HG03432 (cell line): ENCODE data around the gene RGL3.
"Not testable (repeated sequence)": the region's sequence is repeated elsewhere in the genome, so short reads cannot be mapped to it uniquely, and the experiment has no call there.

ENCODE experiments used
- ATAC-seq: cut with Tn5 transposase; IDR thresholded peaks from one replicate; pipeline ENCODE4 v1.9.1; 2021; ENCODE audit warnings: mild to moderate bottlenecking, moderate library complexity; ENCODE audit not compliant: unreplicated experiment

The RGL3 gene

GRCh38 chr19:11450570-11451326 is 31.6 kb upstream of the RGL3 start:
- no peak for ATAC-seq

DNA sequence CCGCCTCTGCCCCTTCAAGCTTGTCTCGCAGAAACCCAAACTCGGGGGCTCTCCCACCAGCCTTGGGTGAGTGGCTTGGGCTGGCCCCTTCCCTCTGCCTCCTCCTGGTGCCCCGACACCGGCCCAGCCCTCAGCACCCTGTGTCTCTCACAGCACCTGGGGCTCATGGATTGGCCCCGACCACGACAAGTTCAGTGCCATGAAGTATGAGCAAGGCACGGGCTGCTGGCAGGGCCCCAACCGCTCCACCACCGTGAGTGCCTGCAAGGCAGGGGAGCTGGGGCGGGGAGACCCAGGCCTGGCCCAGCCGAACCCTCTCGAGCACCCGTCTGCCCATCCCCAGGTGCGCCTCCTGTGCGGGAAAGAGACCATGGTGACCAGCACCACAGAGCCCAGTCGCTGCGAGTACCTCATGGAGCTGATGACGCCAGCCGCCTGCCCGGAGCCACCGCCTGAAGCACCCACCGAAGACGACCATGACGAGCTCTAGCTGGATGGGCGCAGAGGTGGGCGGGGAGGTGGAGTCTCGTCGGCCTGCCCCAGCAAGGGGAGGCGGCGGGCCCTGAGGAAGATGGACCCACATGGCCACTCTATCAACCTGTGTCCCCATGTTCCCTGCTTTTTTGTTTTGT is 29.9 kb upstream of the RGL3 start:
- ATAC-seq: no peak

DNA sequence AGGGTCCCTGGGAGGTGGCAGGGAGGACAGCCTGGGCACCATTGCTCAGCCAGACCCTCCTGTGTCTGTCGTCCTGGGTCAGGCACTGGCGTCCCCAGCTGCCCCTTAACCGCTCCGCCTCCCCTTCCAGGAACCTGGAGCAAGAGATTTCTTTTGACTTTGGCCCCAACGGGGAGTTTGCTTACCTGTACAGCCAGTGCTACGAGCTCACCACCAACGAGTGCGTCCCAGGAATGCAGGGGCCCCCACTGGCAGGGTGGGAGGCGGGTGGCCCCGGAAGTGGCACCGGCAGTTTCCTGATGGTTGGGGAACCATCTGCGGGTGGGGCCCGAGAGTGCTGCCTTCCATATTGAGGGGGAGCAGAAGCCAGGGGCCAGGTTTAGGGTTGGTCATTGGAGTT is 29.3 kb upstream of the RGL3 start:
- no peak for ATAC-seq

DNA sequence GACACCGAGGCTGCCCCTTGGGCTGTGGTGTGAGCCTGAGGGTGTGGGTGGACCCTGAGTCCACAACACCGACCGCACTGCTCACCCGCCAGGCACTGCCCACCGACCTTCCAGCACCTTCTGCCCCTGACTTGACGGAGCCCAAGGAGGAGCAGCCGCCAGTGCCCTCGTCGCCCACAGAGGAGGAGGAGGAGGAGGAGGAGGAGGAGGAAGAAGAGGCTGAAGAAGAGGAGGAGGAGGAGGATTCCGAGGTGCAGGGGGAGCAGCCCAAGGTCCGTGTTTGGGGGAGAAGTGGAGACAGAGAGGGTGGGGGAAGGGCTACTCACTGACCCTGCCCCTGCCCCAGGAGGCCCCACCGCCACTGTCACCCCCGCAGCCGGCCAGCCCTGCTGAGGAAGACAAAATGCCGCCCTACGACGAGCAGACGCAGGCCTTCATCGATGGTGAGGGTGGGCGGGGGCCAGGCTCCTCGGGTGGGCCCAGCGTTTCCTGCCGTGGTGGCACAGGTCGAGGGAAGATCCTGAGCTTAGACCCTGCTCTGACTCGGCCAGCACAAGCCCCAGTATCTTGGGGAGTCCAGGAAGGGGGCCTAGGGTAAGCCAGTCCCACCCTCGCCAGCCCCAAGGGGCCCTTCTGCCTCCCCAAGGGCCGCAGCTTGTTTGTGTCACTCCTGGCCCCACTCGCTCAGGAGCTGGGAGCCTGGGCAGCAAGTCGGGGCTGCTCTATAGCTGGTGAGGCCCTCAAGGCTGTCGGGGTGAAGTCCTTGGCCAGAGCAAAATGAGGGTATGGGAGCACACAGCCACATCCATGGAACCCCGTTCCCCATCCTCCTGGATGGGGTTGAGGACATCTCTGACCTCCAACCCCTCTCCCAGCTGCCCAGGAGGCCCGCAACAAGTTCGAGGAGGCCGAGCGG is 28.5 kb upstream of the RGL3 start:
- no peak for ATAC-seq

- no peak for ATAC-seq
Observed at GRCh38 chr19:11446652-11447301, 27.7 kb upstream of the RGL3 start.

DNA sequence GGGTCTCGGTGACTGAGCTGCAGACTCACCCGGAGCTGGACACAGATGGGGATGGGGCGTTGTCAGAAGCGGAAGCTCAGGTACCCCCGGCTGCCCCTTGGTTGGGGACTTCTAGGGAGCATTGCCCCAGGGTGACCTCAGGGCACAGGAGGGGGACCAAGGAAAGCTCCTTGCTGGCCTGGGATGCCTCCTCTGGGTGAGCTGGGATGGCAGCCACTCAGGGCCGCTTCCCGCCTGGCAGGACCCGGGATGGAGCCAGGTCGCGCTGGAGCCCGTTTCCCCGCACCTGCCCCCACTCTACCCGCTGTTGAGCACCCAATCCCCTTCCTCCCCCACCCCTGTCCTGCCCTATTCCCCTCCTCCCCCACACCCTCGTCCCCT is 27.1 kb upstream of the RGL3 start:
- ATAC-seq: no peak

DNA sequence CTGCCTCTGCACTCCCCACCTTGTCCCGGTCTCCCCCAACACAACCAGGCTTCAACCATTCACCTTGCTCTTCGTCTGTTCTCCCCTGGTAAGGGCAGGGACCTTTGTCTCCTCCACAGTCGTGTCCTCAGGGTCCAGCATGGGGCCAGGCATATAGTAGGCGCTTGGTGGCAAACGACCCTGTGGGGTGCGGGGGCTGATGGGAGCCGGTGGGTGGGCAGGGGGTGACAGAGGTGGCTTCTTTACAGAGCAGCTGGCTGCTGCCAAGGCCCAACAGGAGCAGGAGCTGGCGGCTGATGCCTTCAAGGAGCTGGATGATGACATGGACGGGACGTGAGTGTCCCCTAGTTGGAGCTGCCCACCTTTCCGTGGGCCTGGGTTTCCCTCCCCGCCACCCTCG is 26.0 kb upstream of the RGL3 start:
- ATAC-seq: no peak

GRCh38 chr19:11444059-11444458 is 24.9 kb upstream of the RGL3 start:
- ATAC-seq: no peak

DNA sequence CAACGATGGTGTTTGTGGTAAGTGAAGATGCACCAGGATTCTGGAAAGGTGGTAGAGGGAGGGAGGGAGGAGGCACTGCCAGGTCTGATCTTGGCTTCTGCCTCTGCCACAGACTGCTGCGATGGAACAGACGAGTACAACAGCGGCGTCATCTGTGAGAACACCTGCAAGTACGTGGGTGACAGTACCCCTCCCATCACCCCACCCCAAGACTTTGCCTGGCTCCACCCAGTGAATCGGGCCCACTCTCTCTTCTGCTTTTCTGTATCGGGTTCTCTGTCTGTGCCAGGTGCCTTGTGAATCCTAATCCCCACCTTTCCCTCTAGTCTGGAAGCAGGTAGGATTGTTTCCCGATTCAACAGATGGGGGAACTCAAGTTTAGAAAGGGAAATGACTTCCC is 18.8 kb upstream of the RGL3 start:
- ATAC-seq: no peak

- no peak for ATAC-seq
Observed at GRCh38 chr19:11435833-11436313, 16.8 kb upstream of the RGL3 start.

DNA sequence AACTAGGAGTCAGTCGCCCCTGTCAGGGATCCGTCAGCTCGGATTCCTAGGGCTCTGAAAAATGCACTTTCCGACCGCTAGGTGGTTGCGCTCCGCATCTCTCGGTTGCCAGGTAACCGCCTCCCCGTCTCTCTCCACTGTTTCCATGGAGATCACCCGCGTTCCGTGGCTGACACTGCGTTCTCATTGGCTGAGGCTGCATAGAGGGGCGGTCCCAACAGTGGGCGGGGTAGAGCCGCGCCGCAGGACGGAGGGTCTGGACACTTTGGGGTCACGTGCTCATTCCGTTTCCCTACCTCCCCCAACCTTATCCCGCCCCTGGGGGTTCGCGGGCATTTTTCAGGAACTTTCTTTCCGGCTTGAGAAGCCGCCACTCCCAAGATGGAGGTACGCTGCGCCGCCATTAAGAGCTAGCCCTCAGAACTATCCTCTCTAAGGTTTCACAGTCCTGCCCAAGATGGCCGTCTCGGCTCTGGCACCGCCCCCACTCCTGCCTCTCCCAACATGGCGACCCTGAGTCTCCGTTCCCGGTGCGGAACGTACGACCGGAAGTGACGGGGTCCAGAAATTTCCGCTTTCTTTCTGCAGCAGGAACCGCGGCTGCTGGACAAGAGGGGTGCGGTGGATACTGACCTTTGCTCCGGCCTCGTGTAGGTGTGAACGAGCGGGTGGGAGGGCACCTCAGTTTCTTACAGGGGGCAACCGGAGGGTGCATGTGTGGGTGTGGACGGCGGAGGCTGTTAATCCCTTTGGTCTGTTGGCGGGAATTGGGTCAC is 16.1 kb upstream of the RGL3 start, which contains the start of the genes ODAD3 and PRKCSH:
Gene ODAD3, minus strand, starts transcription at position 65 of the 776 bp plus-strand sequence. CDS start 105 bp downstream, outside the sequence.
Gene PRKCSH, plus strand, starts transcription at position 579 of the 776 bp plus-strand sequence. CDS start 483 bp downstream, outside the sequence.
- peak; percentile 90 for ATAC-seq

- peak; percentile 16 for ATAC-seq
Observed at GRCh38 chr19:11434703-11435056, 15.6 kb upstream of the RGL3 start.

DNA sequence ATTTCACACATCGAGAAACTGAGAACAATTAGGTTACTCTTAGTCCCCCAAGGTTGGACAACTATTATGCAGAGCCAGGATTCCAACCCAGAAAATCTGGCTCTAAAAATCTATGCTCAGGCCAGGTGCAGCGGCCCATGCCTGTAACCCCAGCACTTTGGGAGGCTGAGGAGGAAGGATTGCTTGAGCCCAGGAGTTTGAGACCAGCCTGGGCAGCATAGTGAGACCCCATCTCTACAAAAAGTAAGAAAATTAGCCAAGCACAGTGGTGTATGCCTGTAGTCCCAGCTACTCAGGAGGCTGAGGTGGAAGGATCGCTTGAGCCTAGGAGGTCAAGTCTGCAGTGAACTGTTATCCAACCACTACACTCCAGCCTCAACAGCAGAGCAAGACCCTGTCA is 14.4 kb upstream of the RGL3 start:
- ATAC-seq: not testable (repeated sequence)

- ATAC-seq: no peak
Observed at GRCh38 chr19:11426656-11427055, 7.5 kb upstream of the RGL3 start.

GRCh38 chr19:11425719-11426457 is 6.8 kb upstream of the RGL3 start:
- ATAC-seq: no peak

- ATAC-seq: no peak
Observed at GRCh38 chr19:11423791-11424181, 4.7 kb upstream of the RGL3 start.

GRCh38 chr19:11423164-11423790 is 4.2 kb upstream of the RGL3 start:
- no peak for ATAC-seq

DNA sequence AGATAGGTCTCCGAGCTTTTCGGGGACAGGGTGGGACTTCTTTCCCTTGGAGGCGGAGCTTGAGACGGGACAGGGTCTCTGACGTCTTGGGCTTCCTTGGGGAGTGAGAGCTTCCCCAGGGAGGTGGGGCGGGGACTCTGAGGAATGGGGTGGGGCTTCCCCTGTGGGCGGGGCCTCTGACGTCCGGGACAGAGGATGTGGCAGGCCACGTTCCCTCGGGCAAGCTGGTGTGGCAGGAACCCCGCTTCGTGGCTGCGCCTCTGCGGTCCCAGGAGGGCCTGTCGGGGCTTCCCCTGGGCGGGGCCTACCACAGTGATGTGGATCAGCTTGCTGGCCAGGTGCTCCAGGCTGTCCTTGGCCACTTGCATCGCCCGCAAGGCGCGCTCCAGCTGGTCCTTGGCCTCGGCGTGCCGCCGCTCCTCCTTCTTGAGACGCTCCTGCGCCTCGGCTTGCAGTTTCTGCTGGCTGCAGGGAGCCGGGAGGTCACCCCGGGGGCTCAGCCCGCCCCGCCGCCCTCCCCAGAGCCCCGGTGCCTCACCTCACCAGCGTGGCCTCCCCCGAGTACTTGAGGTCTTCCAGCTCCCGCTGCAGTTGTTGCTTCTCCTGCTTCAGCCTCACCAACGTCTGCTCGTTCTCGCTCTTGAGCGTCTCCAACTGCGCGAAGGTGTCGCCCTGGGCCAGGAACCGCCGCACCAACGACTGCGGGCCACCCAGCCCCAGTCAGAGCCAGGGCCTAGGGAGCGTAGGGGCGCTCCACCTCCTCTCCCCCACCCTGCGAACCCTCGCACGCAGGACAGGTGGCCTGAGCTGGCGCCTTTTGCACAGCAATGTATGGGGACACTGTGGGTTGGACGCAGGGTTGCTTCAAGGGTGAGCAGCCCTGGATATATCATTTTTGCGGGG is 3.3 kb upstream of the RGL3 start:
- peak; percentile 65 for ATAC-seq
